ENCODE data around the gene BTN2A1.
A peak's percentile ranks its signal among the peaks of the same experiment; 100 is the strongest.
"Not testable (repeated sequence)": the region's sequence is repeated elsewhere in the genome, so short reads cannot be mapped to it uniquely, and the experiment has no call there.

The BTN2A1 gene

DNA sequence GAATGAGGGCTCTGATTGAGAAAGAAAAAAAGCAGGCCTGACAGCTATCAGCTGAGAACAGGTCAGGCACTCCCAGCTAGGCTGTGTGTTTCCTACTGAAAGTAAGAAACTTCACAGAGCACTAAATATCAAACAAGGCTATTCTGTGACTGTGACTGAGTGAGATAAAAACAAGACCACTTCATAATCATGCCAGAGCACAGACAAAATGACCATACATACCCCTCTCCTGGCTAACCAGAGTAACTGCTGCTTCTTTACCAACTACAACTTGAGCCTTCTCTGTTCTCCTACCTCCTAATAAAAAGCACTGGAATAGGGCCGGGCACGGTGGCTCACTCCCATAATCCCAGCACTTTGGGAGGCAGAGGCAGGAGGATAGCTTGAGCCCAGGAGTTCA lies 35.5 kb downstream of the BTN2A1 start:
- DNase-seq (ENCODE audit: low spot score) = peak; percentile 47

DNA sequence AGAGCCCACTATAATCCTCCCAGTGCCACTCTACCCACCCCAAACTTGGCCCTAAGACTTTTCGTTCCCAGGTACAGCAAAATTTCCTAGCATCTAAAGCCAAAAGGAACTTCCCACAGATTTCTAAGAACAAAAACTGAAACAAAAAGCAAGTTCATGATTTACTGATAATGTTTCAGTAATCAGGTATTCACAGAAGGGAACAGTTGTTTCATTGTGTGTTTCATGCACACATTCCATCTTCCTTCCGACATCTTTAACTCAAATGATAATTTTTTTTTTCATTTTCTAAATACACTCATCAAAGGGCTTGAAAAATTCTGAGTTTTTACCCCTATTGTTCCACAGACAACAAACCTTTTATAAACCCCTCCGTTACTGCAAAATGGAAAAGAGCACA lies 36.4 kb downstream of the BTN2A1 start:
- no peak for DNase-seq (ENCODE audit: low spot score)

DNA sequence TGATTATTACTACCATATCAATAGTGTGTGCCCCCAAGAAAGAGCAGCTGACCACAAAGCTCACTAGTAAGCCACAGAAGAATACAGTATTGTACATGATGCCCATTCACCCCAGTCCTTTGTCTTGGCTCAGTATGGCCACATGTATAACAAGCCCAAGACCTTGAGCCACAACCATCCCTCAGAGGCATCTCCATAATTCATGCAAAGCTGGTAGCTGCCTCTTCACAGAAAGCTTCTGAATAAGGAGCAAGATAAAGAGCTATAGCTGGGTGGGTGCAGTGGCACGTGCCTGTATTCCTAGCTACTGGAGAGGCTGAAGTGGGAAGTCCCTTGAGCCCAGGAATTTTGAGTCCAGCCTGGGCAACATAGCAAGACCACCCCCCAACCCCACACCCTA lies 37.5 kb downstream of the BTN2A1 start:
- DNase-seq (ENCODE audit: low spot score) = no peak

- no peak for DNase-seq (ENCODE audit: low spot score)
These were observed 39.9 kb downstream of the BTN2A1 start for GRCh38 chr6:26497610-26498009.

DNA sequence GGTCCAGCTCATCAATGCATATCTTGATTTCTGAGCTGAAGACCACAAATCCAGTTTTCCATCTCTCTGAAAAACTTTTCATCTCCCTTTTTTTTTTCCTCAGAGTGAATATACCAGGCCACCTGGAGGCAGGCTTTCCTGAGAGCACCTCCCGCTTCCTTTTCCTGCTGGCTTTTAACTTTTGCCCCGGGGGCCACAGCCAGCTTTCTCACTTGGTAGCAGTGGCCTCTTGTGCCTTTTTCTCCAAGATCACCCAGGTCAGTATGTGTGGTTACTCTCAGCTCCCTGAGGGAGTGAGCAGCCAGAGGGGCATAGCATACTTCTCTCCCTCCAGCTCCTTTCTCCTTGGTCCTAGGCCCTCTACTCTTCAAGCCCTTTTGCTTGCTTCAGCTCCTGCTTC lies 42.3 kb downstream of the BTN2A1 start, which contains the start of gene BTN1A1:
Gene BTN1A1 (plus strand): TSS at position 202 of the 400 bp plus-strand sequence. CDS start 984 bp downstream, outside the sequence.
- no peak for DNase-seq (ENCODE audit: low spot score)

- no peak for DNase-seq (ENCODE audit: low spot score)
These were observed 43.8 kb downstream of the BTN2A1 start for GRCh38 chr6:26501482-26501986.

- DNase-seq (ENCODE audit: low spot score) = no peak
These were observed 44.4 kb downstream of the BTN2A1 start for GRCh38 chr6:26502165-26502564.

- no peak for DNase-seq (ENCODE audit: low spot score)
These were observed 44.9 kb downstream of the BTN2A1 start for GRCh38 chr6:26502626-26503025.

GRCh38 chr6:26507658-26508057 lies 49.9 kb downstream of the BTN2A1 start:
- DNase-seq (ENCODE audit: low spot score) = no peak

DNA sequence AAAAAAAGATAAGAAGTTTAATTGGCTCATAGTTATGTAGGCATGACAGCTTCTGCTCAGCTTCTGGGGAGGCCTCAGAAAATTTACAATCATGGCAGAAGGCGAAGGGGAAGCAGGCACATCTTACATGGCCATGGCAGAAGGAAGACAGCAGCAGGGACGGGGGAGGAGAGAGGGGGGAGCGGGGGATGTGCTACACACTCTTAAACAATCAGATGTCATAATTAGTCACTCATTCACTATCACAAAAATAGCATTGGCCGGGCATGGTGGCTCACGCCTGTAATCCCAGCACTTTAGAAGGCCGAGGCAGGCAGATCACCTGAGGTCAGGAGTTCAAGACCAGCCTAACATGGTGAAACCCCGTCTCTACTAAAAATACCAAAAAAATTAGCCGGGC lies 53.3 kb downstream of the BTN2A1 start:
- not testable (repeated sequence) for DNase-seq (ENCODE audit: low spot score)

DNA sequence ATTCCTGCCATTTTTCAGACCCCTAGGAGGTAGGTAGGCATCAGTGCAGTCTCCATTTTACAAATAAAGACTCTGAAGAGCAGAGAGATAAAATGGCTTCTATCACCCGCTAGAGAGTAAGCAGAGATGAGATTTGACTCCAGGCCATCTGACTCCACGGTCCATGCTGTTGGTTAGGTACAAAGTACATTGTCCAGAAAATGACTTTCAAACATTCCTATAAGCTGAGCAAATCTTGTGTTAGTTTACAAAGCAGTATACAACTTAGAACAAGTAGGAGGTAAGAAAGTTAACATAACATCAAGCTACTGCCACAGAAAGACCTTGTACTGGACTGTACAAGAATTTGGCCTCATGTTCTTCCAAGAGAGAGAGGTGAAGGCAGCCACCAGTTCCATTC lies 57.2 kb downstream of the BTN2A1 start:
- no peak for DNase-seq (ENCODE audit: low spot score)

- DNase-seq (ENCODE audit: low spot score) = no peak
These were observed 59.0 kb downstream of the BTN2A1 start for GRCh38 chr6:26516481-26517427.
